KOPT-K1 (cell line): ENCODE data around the gene PNMA8A.
"Not testable (repeated sequence)": the region's sequence is repeated elsewhere in the genome, so short reads cannot be mapped to it uniquely, and the experiment has no call there.

Experiments used
- H3K27ac ChIP-seq: fragments of 200-600 bp; sonication (generic); 2 replicates; pipeline ENCODE4 v1.5.1; 2016; ENCODE audit warnings: antibody characterized with exemption, mild to moderate bottlenecking, low read depth, low read length; ENCODE audit not compliant: poor library complexity, severe bottlenecking
- H3K36me3 ChIP-seq: fragments of 200-600 bp; sonication (generic); 2 replicates; pipeline ENCODE4 v1.5.1; 2017; ENCODE audit warnings: antibody characterized with exemption, mild to moderate bottlenecking, low read length, moderate library complexity; ENCODE audit not compliant: insufficient read depth
- H3K9me3 ChIP-seq: fragments of 200-600 bp; sonication (generic); 2 replicates; pipeline ENCODE4 v1.5.1; 2017; ENCODE audit warnings: antibody characterized with exemption, low read length, mild to moderate bottlenecking; ENCODE audit not compliant: insufficient read depth, poor library complexity, severe bottlenecking

Gene PNMA8A

GRCh38 chr19:46435009-46435408 lies 36.4 kb downstream of the PNMA8A start:
- Histone ChIP-seq H3K27ac (no peak overlapping the region), H3K36me3 (no peaks in the 10 kb centered on the region), H3K9me3 (no peaks in the 10 kb centered on the region)

GRCh38 chr19:46433470-46433869 lies 37.9 kb downstream of the PNMA8A start:
- not testable (repeated sequence) for H3K9me3 ChIP-seq, H3K36me3 ChIP-seq, H3K27ac ChIP-seq

GRCh38 chr19:46431824-46432223 lies 39.5 kb downstream of the PNMA8A start:
- Histone ChIP-seq H3K9me3 (no peaks in the 10 kb centered on the region), H3K27ac (no peak overlapping the region), H3K36me3 (no peaks in the 10 kb centered on the region)

- no peaks in the 10 kb centered on the region for H3K36me3 ChIP-seq
- no peak overlapping the region for H3K27ac ChIP-seq
- no peaks in the 10 kb centered on the region for H3K9me3 ChIP-seq
Observed at GRCh38 chr19:46429999-46430398, 41.4 kb downstream of the PNMA8A start.

GRCh38 chr19:46428239-46429135 lies 42.9 kb downstream of the PNMA8A start, which contains the start of gene PNMA8C:
TSS of gene PNMA8C (minus strand) at chr19:46428936. CDS start at chr19:46428359, 577 bp downstream.
- Histone ChIP-seq H3K27ac (no peak within 1 kb of the TSS), H3K36me3 (no peaks in the 10 kb centered on the region), H3K9me3 (no peaks in the 10 kb centered on the region)

GRCh38 chr19:46427518-46428045 lies 43.8 kb downstream of the PNMA8A start:
- no peaks in the 10 kb centered on the region for H3K36me3 ChIP-seq
- H3K27ac ChIP-seq: no peak overlapping the region
- H3K9me3 ChIP-seq: no peaks in the 10 kb centered on the region

GRCh38 chr19:46426506-46427162 lies 44.7 kb downstream of the PNMA8A start:
- Histone ChIP-seq H3K27ac (no peak overlapping the region), H3K9me3 (no peaks in the 10 kb centered on the region), H3K36me3 (no peaks in the 10 kb centered on the region)

GRCh38 chr19:46426035-46426505 lies 45.3 kb downstream of the PNMA8A start:
- Histone ChIP-seq H3K27ac (no peak overlapping the region), H3K36me3 (no peaks in the 10 kb centered on the region), H3K9me3 (no peaks in the 10 kb centered on the region)

GRCh38 chr19:46423188-46423587 lies 48.2 kb downstream of the PNMA8A start:
- no peaks in the 10 kb centered on the region for H3K36me3 ChIP-seq
- no peaks in the 10 kb centered on the region for H3K9me3 ChIP-seq
- H3K27ac ChIP-seq: no peak overlapping the region

- H3K36me3 ChIP-seq: no peaks in the 10 kb centered on the region
- no peak overlapping the region for H3K27ac ChIP-seq
- no peaks in the 10 kb centered on the region for H3K9me3 ChIP-seq
Observed at GRCh38 chr19:46422344-46422743, 49.0 kb downstream of the PNMA8A start.

GRCh38 chr19:46420056-46420455 lies 51.3 kb downstream of the PNMA8A start:
- no peaks in the 10 kb centered on the region for H3K36me3 ChIP-seq
- H3K9me3 ChIP-seq: no peaks in the 10 kb centered on the region
- H3K27ac ChIP-seq: no peak overlapping the region
